ENCODE results near the gene BLOC1S6. TPM values are rescaled to one million over a fixed set of nuclear protein-coding genes. Genes with fewer than 3 reads are reported as not detected.

Gene BLOC1S6
- total RNA-seq, 1 experiment from 2014 or later, result 35.0 TPM

- Mint-ChIP-seq H3K4me1 (ENCODE audit: low read depth, unreplicated experiment) (peaks cover 10% of the 10 kb centered on the region), H3K36me3 (ENCODE audit: insufficient read depth, unreplicated experiment) (peaks cover 16% of the 10 kb centered on the region), H3K4me3 (ENCODE audit: low read depth, unreplicated experiment) (no peak overlapping the region), H3K27me3 (ENCODE audit: unreplicated experiment) (no peaks in the 10 kb centered on the region), H3K27ac (ENCODE audit: unreplicated experiment) (no peak overlapping the region), H3K9me3 (ENCODE audit: low read depth, unreplicated experiment) (peaks cover 2% of the 10 kb centered on the region)
- no TSS peak for BruUV-seq (replicated peaks)
- intact Hi-C loops (cut with micrococcal nuclease; ENCODE audit: unreplicated experiment), result no loop called here
- CTCF ChIA-PET, result no interaction called here
- no peak for DNase-seq
- TF ChIP-seq CTCF (IDR thresholded peaks at IDR 0.05; ENCODE audit: unreplicated experiment), result no peak
Observed at GRCh38 chr15:45630917-45631691, 43.9 kb downstream of the BLOC1S6 start.

GRCh38 chr15:45631776-45632175 is 44.6 kb downstream of the BLOC1S6 start:
- Mint-ChIP-seq H3K27me3 (ENCODE audit: unreplicated experiment) (no peaks in the 10 kb centered on the region), H3K9me3 (ENCODE audit: low read depth, unreplicated experiment) (peaks cover 2% of the 10 kb centered on the region), H3K4me3 (ENCODE audit: low read depth, unreplicated experiment) (no peak overlapping the region), H3K36me3 (ENCODE audit: insufficient read depth, unreplicated experiment) (peaks cover 16% of the 10 kb centered on the region), H3K4me1 (ENCODE audit: low read depth, unreplicated experiment) (peaks cover 10% of the 10 kb centered on the region), H3K27ac (ENCODE audit: unreplicated experiment) (no peak overlapping the region)
- CTCF ChIA-PET, result no interaction called here
- BruUV-seq (replicated peaks), result no TSS peak
- TF ChIP-seq CTCF (IDR thresholded peaks at IDR 0.05; ENCODE audit: unreplicated experiment), result no peak
- no peak for DNase-seq
- intact Hi-C loops (cut with micrococcal nuclease; ENCODE audit: unreplicated experiment), result no loop called here

GRCh38 chr15:45634432-45635190 is 47.4 kb downstream of the BLOC1S6 start, which contains the start of gene SQOR:
Gene SQOR (plus strand): TSS chr15:45635029. CDS start chr15:45658924, 23,895 bp downstream.
- Mint-ChIP-seq H3K9me3 (ENCODE audit: low read depth, unreplicated experiment) (no peaks in the 10 kb centered on the region), H3K27ac (ENCODE audit: unreplicated experiment) (peak within 1 kb of the TSS; percentile 95), H3K4me3 (ENCODE audit: low read depth, unreplicated experiment) (peak within 1 kb of the TSS; percentile 96), H3K36me3 (ENCODE audit: insufficient read depth, unreplicated experiment) (peaks cover 26% of the 10 kb centered on the region), H3K4me1 (ENCODE audit: low read depth, unreplicated experiment) (peaks cover 26% of the 10 kb centered on the region), H3K27me3 (ENCODE audit: unreplicated experiment) (no peaks in the 10 kb centered on the region)
- intact Hi-C loops (cut with micrococcal nuclease; ENCODE audit: unreplicated experiment), result no loop called here
- TF ChIP-seq CTCF (IDR thresholded peaks at IDR 0.05; ENCODE audit: unreplicated experiment), result no peak
- DNase-seq, result peak; percentile 89
- CTCF ChIA-PET, result interaction anchor here (0.9 to 1.3 kb wide), 3 partner anchors 12 to 26 kb away, joined by 3 to 4 read pairs (median 3); no protein-coding TSS in a partner anchor
- BruUV-seq (replicated peaks), result TSS peak; percentile 75

- Mint-ChIP-seq H3K4me3 (ENCODE audit: low read depth, unreplicated experiment) (peak overlapping the region; percentile 96), H3K9me3 (ENCODE audit: low read depth, unreplicated experiment) (no peaks in the 10 kb centered on the region), H3K27ac (ENCODE audit: unreplicated experiment) (peak overlapping the region; percentile 95), H3K36me3 (ENCODE audit: insufficient read depth, unreplicated experiment) (peaks cover 26% of the 10 kb centered on the region), H3K4me1 (ENCODE audit: low read depth, unreplicated experiment) (peaks cover 32% of the 10 kb centered on the region), H3K27me3 (ENCODE audit: unreplicated experiment) (no peaks in the 10 kb centered on the region)
- peak; percentile 53 for TF ChIP-seq CTCF (IDR thresholded peaks at IDR 0.05; ENCODE audit: unreplicated experiment)
- CTCF ChIA-PET, result interaction anchor here (0.9 to 1.3 kb wide), 3 partner anchors 11 to 25 kb away, joined by 3 to 4 read pairs (median 3); no protein-coding TSS in a partner anchor
- DNase-seq, result peak; percentile 85
- intact Hi-C loops (cut with micrococcal nuclease; ENCODE audit: unreplicated experiment), result no loop called here
- BruUV-seq (replicated peaks), result TSS peak; percentile 27
Observed at GRCh38 chr15:45635191-45635638, 48.0 kb downstream of the BLOC1S6 start.

Measured in Calu3 (cell line).